Chondrocyte (in vitro differentiated cells): Measurements from ENCODE around the gene PSMD12. TPM values are rescaled to one million over a fixed set of nuclear protein-coding genes. Genes with fewer than 3 reads are reported as not detected.
"Not testable (repeated sequence)": the region's sequence is repeated elsewhere in the genome, so short reads cannot be mapped to it uniquely, and the experiment has no call there.

Experiments
- DNase-seq: peaks from one replicate; pipeline ENCODE4 v3.0.0; 2021; ENCODE audit warnings: mixed read lengths, low spot score
- H3K27ac Mint-ChIP-seq: one replicate; pipeline ENCODE4 v1.8.0; 2021; ENCODE audit warnings: mild to moderate bottlenecking, moderate library complexity, mixed read lengths; ENCODE audit not compliant: unreplicated experiment
- H3K27me3 Mint-ChIP-seq: 2 replicates; pipeline ENCODE4 v1.8.0; 2021; ENCODE audit warnings: low read depth, mixed read lengths
- H3K36me3 Mint-ChIP-seq: 2 replicates; pipeline ENCODE4 v1.8.0; 2021; ENCODE audit warnings: low read depth, mixed read lengths
- H3K4me1 Mint-ChIP-seq: 2 replicates; pipeline ENCODE4 v1.8.0; 2021; ENCODE audit warnings: low read depth, mild to moderate bottlenecking, mixed read lengths
- H3K4me3 Mint-ChIP-seq: one replicate; pipeline ENCODE4 v1.8.0; 2021; ENCODE audit warnings: mild to moderate bottlenecking, moderate library complexity, mixed read lengths; ENCODE audit not compliant: unreplicated experiment
- H3K9me3 Mint-ChIP-seq: 2 replicates; pipeline ENCODE4 v1.8.0; 2021; ENCODE audit warnings: low read depth, mixed read lengths
- total RNA-seq: library from RNA; stranded (reverse); gene quantifications from 3 replicates; pipeline ENCODE4 v1.2.1, GENCODE V29; 2021
- TF ChIP-seq, protein P1 (sequence below): fragments of 200-600 bp; sonication (generic); IDR thresholded peaks from 2 replicates; pipeline ENCODE4 v1.5.0; 2021; ENCODE audit warnings: antibody characterized with exemption, mild to moderate bottlenecking, moderate library complexity

Gene PSMD12
- total RNA-seq, 1 donor from 2014 or later: 44.2 TPM

DNA sequence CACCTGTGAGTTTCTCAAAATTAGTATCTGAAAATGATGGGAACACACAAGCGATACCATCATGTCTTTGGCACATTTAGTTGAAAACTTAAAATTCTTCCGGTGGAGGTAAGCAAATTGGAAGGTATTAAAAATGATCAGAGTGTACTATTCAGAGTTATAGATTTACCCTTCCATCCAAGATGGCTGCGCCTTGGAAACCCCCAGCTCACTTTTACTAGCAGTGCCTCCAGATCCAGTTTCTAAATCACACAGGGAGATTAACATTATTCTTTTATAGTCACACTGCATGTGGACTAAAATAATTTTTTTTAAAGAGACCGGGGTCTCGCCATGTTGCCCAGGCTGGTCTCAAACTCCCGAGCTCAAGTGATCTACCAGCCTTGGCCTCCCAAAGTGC lies 25.7 kb upstream of the PSMD12 start:
- Mint-ChIP-seq H3K4me1 (peaks cover 9% of the 10 kb centered on the region), H3K36me3 (no peaks in the 10 kb centered on the region), H3K27me3 (no peaks in the 10 kb centered on the region), H3K4me3 (no peak overlapping the region), H3K9me3 (no peaks in the 10 kb centered on the region), H3K27ac (no peak overlapping the region)
- DNase-seq: no peak
- TF ChIP-seq, protein P1, sequence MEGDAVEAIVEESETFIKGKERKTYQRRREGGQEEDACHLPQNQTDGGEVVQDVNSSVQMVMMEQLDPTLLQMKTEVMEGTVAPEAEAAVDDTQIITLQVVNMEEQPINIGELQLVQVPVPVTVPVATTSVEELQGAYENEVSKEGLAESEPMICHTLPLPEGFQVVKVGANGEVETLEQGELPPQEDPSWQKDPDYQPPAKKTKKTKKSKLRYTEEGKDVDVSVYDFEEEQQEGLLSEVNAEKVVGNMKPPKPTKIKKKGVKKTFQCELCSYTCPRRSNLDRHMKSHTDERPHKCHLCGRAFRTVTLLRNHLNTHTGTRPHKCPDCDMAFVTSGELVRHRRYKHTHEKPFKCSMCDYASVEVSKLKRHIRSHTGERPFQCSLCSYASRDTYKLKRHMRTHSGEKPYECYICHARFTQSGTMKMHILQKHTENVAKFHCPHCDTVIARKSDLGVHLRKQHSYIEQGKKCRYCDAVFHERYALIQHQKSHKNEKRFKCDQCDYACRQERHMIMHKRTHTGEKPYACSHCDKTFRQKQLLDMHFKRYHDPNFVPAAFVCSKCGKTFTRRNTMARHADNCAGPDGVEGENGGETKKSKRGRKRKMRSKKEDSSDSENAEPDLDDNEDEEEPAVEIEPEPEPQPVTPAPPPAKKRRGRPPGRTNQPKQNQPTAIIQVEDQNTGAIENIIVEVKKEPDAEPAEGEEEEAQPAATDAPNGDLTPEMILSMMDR: no peak

DNA sequence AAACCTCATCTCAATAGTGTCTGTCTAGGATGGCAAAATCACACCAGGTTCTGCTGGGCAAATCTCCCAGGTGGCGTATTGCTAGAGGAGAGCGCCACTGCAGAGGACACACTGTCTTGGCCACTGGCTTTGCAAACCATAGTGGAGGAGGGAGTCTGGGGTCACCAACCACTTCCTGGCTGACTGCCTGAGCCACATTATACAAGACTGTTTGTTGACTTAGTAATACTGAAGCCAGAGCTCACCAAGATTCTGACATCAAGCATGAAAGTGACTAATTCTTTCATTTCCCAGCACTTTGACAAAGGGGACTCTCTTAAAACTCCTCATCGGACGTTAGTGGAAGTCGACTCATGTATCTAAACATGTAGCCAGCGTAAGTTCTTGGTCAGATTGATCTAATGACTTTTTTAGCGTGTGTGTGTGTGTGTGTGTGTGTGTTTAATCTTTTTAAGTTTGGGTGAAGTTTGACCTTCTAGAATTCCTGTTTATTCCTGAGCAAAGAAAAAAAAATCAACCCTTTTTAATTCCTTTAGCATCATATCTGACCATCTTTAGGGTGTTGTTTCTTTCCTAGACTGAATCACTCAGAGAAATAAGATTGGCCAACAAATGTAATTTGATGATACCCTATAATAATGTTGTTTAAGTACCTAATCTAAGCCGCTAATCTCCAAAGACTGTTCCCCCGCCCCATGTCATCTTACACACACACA lies 24.4 kb upstream of the PSMD12 start:
- Mint-ChIP-seq H3K4me3 (peak overlapping the region; percentile 9), H3K27ac (peak overlapping the region; percentile 60), H3K9me3 (no peaks in the 10 kb centered on the region), H3K27me3 (no peaks in the 10 kb centered on the region), H3K36me3 (no peaks in the 10 kb centered on the region), H3K4me1 (peaks cover 9% of the 10 kb centered on the region)
- TF ChIP-seq, protein P1: peak; percentile 12
- DNase-seq: no peak

DNA sequence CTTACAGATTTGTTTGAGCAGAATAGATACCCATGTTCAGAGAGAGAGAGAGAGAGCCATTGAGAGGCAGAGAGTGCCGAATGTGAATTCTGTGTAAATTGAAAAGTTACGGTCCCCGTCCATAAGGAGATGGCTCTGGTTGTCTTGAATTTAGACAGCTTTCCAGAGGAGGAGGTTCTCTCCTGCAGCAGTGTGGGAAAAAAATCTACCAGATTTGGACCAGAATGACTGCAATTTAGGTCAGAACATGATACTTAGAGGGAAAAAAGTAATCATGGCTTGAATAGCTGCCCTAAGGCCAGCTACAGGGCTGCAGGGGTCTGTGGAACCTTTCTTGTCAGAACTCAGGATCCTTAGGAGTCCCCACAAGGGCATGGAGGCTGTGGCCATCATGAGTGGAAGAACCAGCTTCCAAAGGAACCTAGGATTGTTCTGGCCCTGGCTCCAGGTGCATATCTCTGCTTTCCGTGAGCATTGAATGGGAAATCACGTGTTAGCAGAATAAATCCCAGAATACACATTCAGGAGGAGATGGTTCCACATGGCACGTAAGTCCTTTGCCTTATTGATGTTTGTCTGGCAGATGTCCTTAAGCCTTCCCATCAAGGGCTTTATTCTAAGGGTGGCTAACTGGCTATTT lies 23.7 kb upstream of the PSMD12 start:
- TF ChIP-seq, protein P1: no peak
- Mint-ChIP-seq H3K27ac (no peak overlapping the region), H3K9me3 (no peaks in the 10 kb centered on the region), H3K4me3 (no peak overlapping the region), H3K27me3 (no peaks in the 10 kb centered on the region), H3K4me1 (peaks cover 9% of the 10 kb centered on the region), H3K36me3 (no peaks in the 10 kb centered on the region)
- no peak for DNase-seq

DNA sequence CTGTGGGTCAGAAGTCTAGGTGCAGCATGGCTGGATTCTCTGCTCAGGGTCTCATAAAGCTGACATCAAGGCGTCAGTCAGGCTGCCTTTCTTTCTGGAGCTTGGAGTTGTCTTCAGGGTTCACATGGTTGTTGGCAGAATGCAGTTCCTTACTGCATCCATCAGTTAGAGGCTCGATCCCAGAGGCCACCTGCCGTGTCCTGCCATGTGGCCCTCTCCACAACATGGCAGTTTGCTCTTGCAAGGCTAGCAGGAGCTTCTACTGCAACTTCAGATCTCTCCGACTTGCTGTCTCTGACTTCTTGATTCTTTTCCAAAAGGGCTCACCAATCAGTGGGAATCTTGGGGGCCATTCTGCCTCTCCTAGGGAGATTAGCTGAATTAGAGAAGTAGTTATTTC lies 22.6 kb upstream of the PSMD12 start:
- H3K27me3 Mint-ChIP-seq: no peaks in the 10 kb centered on the region
- no peak overlapping the region for H3K27ac Mint-ChIP-seq
- no peak overlapping the region for H3K4me3 Mint-ChIP-seq
- no peaks in the 10 kb centered on the region for H3K9me3 Mint-ChIP-seq
- DNase-seq: no peak
- TF ChIP-seq, protein P1: no peak
- H3K36me3 Mint-ChIP-seq: no peaks in the 10 kb centered on the region
- H3K4me1 Mint-ChIP-seq: peaks cover 9% of the 10 kb centered on the region

DNA sequence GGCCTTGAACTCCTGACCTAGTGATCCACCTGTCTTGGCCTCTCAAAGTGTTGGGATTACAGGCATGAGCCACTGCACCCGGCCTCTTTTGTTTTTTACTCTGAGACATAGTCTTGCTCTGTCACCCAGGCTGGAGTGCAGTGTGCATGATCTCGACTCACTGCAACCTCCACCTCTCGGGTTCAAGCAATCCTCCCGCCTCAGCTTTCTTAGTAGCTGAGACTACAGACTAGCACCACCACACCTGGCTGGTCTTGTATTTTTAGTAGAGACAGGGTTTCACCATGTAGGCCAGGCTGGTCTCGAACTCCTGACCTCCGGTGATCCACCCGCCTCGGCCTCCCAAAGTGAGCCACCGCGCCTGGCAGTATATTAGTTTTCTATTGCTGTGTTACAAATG lies 22.2 kb upstream of the PSMD12 start:
- not testable (repeated sequence) for H3K36me3 Mint-ChIP-seq, H3K27ac Mint-ChIP-seq, H3K9me3 Mint-ChIP-seq, DNase-seq, H3K4me1 Mint-ChIP-seq, H3K4me3 Mint-ChIP-seq, H3K27me3 Mint-ChIP-seq
